A549 (cell line): ENCODE results near the gene NLK. TPM values are rescaled to one million over a fixed set of nuclear protein-coding genes. Genes with fewer than 3 reads are reported as not detected.

Experiments
- ATAC-seq, 2 experiments: fragments of 200-7000 bp in 1 of 2; fragments of >200 bp in 1 of 2; cut with Nextera tagmentation in 1 of 2; cut with Tn5 transposase in 1 of 2; 3 replicates each; pipeline versions ENCODE4 v1.8.0 to v1.9.1; 2018 to 2020; ENCODE audit warnings: mild to moderate bottlenecking in 1 of 2, moderate library complexity in 1 of 2
- CTCF ChIA-PET: fragments of 300-600 bp; sonication (Branson Sonifier 250); formaldehyde crosslinking; extraction: SDS; loops from one replicate; lab custom pipeline; 2021; ENCODE audit warnings: antibody characterized with exemption, inconsistent platforms; lab: Yijun Ruan, JAX
- POLR2A ChIA-PET: fragments of 350-600 bp; formaldehyde crosslinking; extraction: SDS; loops from one replicate; lab custom pipeline; 2021; ENCODE audit warnings: antibody characterized with exemption, inconsistent platforms; lab: Yijun Ruan, JAX
- DNase-seq, 2 experiments: peaks; one replicate each; pipeline versions ENCODE4 v3.0.0 to v3.0.0-alpha.2; 2011 to 2016; ENCODE audit warnings: low read depth in 1 of 2, low spot score in 1 of 2
- FAIRE-seq: peaks from 2 replicates; lab custom pipeline; 2011; peaks lifted over from hg19 to GRCh38; lab: Jason Lieb, UNC
- H3K27ac ChIP-seq, 2 experiments: fragments of >200 bp; sonication (Bioruptor Twin); formaldehyde crosslinking; 3 replicates each; pipeline ENCODE4 v1.5.1; 2016 to 2017
- H3K4me1 ChIP-seq: fragments of >200 bp; sonication (Bioruptor Twin); formaldehyde crosslinking; 3 replicates; pipeline ENCODE4 v1.6.1; 2016
- H3K4me2 ChIP-seq: fragments of >200 bp; sonication (Bioruptor Twin); formaldehyde crosslinking; 3 replicates; pipeline ENCODE4 v1.6.1; 2016
- H3K4me3 ChIP-seq: fragments of >200 bp; sonication (Bioruptor Twin); formaldehyde crosslinking; 3 replicates; pipeline ENCODE4 v1.5.1; 2016
- H3K9me3 ChIP-seq: fragments of >200 bp; sonication (Bioruptor Twin); formaldehyde crosslinking; 3 replicates; pipeline ENCODE4 v1.6.1; 2016
- CBX8 ChIP-seq: fragments of 200-600 bp; sonication (generic); IDR thresholded peaks from 2 replicates; pipeline ENCODE4 v1.6.1; 2016
- CHD2 ChIP-seq: fragments of 150-350 bp; IDR thresholded peaks from 2 replicates; pipeline ENCODE4 v1.6.1; 2014; ENCODE audit warnings: low read length; ENCODE audit not compliant: partially characterized antibody
- FOSB ChIP-seq: fragments of 250-450 bp; sonication (Bioruptor Pico); IDR thresholded peaks from 2 replicates; pipeline ENCODE4 v1.5.0; 2020; ENCODE audit warnings: mild to moderate bottlenecking, moderate library complexity
- GATA3 ChIP-seq: IDR thresholded peaks from 2 replicates; pipeline ENCODE4 v1.6.1; 2012; ENCODE audit warnings: borderline replicate concordance
- HOXB13 ChIP-seq: fragments of 250-450 bp; sonication (Bioruptor Pico); IDR thresholded peaks from 2 replicates; pipeline ENCODE4 v1.5.0; 2020; ENCODE audit warnings: low read depth, mild to moderate bottlenecking, moderate library complexity
- JUNB ChIP-seq: fragments of >200 bp; sonication (Bioruptor Twin); formaldehyde crosslinking; IDR thresholded peaks from 2 replicates; pipeline ENCODE4 v1.6.1; 2016
- KDM1A ChIP-seq: fragments of 200-600 bp; sonication (generic); IDR thresholded peaks from 2 replicates; pipeline ENCODE4 v1.6.1; 2016; ENCODE audit warnings: low read depth, mild to moderate bottlenecking
- MYC ChIP-seq: IDR thresholded peaks from 2 replicates; pipeline ENCODE4 v1.6.1; 2012; ENCODE audit warnings: mild to moderate bottlenecking, inconsistent platforms, low read length, improper control_type of control experiment, borderline replicate concordance
- NFE2L2 ChIP-seq: fragments of 150-350 bp; conservative IDR thresholded peaks from 2 replicates; pipeline ENCODE4 v1.6.1; 2014; ENCODE audit warnings: low read length
- NPAS2 ChIP-seq: fragments of 250-450 bp; sonication (Bioruptor Pico); IDR thresholded peaks from 2 replicates; pipeline ENCODE4 v1.8.0; 2022; ENCODE audit warnings: mild to moderate bottlenecking, moderate library complexity, borderline replicate concordance
- RAD21 ChIP-seq, 2 experiments: fragments of >200 bp in 1 of 2; sonication (Bioruptor Twin) in 1 of 2; formaldehyde crosslinking in 1 of 2; IDR thresholded peaks in 1 of 2; conservative IDR thresholded peaks in 1 of 2; 2 replicates in 1 of 2; 3 replicates in 1 of 2; pipeline ENCODE4 v1.6.1; 2012 to 2018; ENCODE audit warnings: inconsistent platforms in 1 of 2
- RARB ChIP-seq: fragments of 250-450 bp; sonication (Bioruptor Pico); IDR thresholded peaks from 2 replicates; pipeline ENCODE4 v1.8.0; 2021; ENCODE audit warnings: mild to moderate bottlenecking, moderate library complexity
- RCOR1 ChIP-seq: fragments of 150-350 bp; IDR thresholded peaks from 2 replicates; pipeline ENCODE4 v1.6.1; 2014; ENCODE audit warnings: antibody characterized with exemption, low read length, low read depth
- RFX5 ChIP-seq: fragments of 450-650 bp; IDR thresholded peaks from 2 replicates; pipeline ENCODE4 v1.7.1; 2014; ENCODE audit warnings: antibody characterized with exemption, mild to moderate bottlenecking, moderate library complexity
- SMC3 ChIP-seq: fragments of >200 bp; sonication (Bioruptor Twin); formaldehyde crosslinking; IDR thresholded peaks from 3 replicates; pipeline ENCODE4 v1.6.1; 2018; ENCODE audit warnings: inconsistent platforms
- TFCP2L1 ChIP-seq: fragments of 250-450 bp; sonication (Bioruptor Pico); IDR thresholded peaks from 2 replicates; pipeline ENCODE4 v1.5.0; 2021; ENCODE audit warnings: mild to moderate bottlenecking
- TP53 ChIP-seq: fragments of 250-450 bp; sonication (Bioruptor Pico); IDR thresholded peaks from 2 replicates; pipeline ENCODE4 v1.5.0; 2021; ENCODE audit warnings: mild to moderate bottlenecking, moderate library complexity
- ZFP36 ChIP-seq: fragments of 450-650 bp; IDR thresholded peaks from 2 replicates; pipeline ENCODE4 v1.6.1; 2014; ENCODE audit warnings: borderline replicate concordance; ENCODE audit not compliant: partially characterized antibody
- WGBS: methylation state at CpG from one replicate; pipeline ENCODE4 v1.1.6; 2017; ENCODE audit errors: missing lambda C conversion rate; 5-methylcytosine and 5-hydroxymethylcytosine counted together
- polyA plus RNA-seq, 4 experiments: library from polyadenylated mRNA; depleted of rRNA in 3 of 4; stranded (reverse); fragments of >200 nt; fragmentation: RNase III in 1 of 4; extraction: RNeasy Plus Mini Kit Qiagen cat#74134 plus additional on column Dnase treatment in 1 of 4; gene quantifications; 2 replicates in 3 of 4; 3 replicates in 1 of 4; pipeline ENCODE4 v1.2.3, GENCODE V29; 2011 to 2017
- TF ChIP-seq, protein P1 (sequence below): fragments of 150-350 bp; IDR thresholded peaks from 2 replicates; pipeline ENCODE4 v1.6.1; 2014; ENCODE audit warnings: low read depth, mild to moderate bottlenecking, low read length
- TF ChIP-seq, protein P2 (sequence below): IDR thresholded peaks from 2 replicates; pipeline ENCODE4 v1.6.1; 2012
- TF ChIP-seq, protein P3 (sequence below): fragments of >200 bp; sonication (Bioruptor Twin); formaldehyde crosslinking; IDR thresholded peaks from 3 replicates; pipeline ENCODE4 v1.5.1; 2016
- TF ChIP-seq, protein P4 (sequence below): fragments of >200 bp; sonication (Bioruptor Twin); formaldehyde crosslinking; IDR thresholded peaks from 3 replicates; pipeline ENCODE4 v1.6.1; 2016
- TF ChIP-seq, protein P5 (sequence below): fragments of >200 bp; sonication (Bioruptor Twin); formaldehyde crosslinking; IDR thresholded peaks from 2 replicates; pipeline ENCODE4 v1.6.1; 2016

Gene NLK
- polyA plus RNA-seq, 2 of the 4 experiments (the other 2 are of a cell fraction): 11.8 to 26.5 TPM

DNA sequence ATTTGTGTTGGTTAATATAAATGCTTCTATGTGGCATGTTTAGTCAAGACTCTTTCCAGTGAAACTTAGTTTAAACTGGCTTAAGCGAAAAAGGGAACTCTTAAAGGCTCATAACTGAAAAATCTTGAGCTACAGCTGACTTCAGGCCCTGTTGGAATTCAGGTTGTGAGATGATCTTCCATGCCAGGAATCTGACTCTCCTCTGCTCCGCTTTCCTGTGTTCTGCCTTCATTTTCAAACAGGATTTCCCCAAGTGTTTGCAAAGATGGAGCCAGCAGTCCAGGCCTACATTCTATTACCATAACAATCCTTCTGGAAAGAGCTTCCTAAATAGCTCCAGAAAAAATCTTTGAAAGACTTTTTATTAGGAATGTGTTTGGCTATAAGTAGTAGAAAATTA is 134.9 kb downstream of the NLK start:
- Histone ChIP-seq H3K4me3 (no peak overlapping the region), H3K4me2 (no peak overlapping the region), H3K9me3 (no peaks in the 10 kb centered on the region), H3K4me1 (peaks cover 13% of the 10 kb centered on the region), H3K27ac (no peak overlapping the region)
- ChIA-PET POLR2A (no interaction called here), CTCF (interaction anchor here (1.0 to 2.2 kb wide), 5 partner anchors 10 to 215 kb away, joined by 3 to 8 read pairs (median 3); no protein-coding TSS in a partner anchor)
- 91% methylated on average over 2 of the region's 2 CpGs for WGBS
- FAIRE-seq (no peak), ATAC-seq (no peak), DNase-seq (no peak)
- no peak for TF ChIP-seq NPAS2 (CRISPR knock-in tag)
- TF ChIP-seq JUNB: no peak
- no peak for TF ChIP-seq RAD21 (conservative IDR thresholded peaks at IDR 0.05 in 1 of 2, IDR thresholded peaks at IDR 0.05 in 1 of 2)
- TF ChIP-seq, protein P1, sequence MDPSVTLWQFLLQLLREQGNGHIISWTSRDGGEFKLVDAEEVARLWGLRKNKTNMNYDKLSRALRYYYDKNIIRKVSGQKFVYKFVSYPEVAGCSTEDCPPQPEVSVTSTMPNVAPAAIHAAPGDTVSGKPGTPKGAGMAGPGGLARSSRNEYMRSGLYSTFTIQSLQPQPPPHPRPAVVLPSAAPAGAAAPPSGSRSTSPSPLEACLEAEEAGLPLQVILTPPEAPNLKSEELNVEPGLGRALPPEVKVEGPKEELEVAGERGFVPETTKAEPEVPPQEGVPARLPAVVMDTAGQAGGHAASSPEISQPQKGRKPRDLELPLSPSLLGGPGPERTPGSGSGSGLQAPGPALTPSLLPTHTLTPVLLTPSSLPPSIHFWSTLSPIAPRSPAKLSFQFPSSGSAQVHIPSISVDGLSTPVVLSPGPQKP: no peak
- no peak for TF ChIP-seq RARB
- TF ChIP-seq, protein P2, sequence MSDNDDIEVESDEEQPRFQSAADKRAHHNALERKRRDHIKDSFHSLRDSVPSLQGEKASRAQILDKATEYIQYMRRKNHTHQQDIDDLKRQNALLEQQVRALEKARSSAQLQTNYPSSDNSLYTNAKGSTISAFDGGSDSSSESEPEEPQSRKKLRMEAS: no peak
- TF ChIP-seq TP53 (CRISPR knock-in tag): no peak
- TF ChIP-seq ZFP36: no peak
- no peak for TF ChIP-seq MYC
- no peak for TF ChIP-seq GATA3
- TF ChIP-seq, protein P3, sequence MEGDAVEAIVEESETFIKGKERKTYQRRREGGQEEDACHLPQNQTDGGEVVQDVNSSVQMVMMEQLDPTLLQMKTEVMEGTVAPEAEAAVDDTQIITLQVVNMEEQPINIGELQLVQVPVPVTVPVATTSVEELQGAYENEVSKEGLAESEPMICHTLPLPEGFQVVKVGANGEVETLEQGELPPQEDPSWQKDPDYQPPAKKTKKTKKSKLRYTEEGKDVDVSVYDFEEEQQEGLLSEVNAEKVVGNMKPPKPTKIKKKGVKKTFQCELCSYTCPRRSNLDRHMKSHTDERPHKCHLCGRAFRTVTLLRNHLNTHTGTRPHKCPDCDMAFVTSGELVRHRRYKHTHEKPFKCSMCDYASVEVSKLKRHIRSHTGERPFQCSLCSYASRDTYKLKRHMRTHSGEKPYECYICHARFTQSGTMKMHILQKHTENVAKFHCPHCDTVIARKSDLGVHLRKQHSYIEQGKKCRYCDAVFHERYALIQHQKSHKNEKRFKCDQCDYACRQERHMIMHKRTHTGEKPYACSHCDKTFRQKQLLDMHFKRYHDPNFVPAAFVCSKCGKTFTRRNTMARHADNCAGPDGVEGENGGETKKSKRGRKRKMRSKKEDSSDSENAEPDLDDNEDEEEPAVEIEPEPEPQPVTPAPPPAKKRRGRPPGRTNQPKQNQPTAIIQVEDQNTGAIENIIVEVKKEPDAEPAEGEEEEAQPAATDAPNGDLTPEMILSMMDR: no peak
- TF ChIP-seq, protein P4, sequence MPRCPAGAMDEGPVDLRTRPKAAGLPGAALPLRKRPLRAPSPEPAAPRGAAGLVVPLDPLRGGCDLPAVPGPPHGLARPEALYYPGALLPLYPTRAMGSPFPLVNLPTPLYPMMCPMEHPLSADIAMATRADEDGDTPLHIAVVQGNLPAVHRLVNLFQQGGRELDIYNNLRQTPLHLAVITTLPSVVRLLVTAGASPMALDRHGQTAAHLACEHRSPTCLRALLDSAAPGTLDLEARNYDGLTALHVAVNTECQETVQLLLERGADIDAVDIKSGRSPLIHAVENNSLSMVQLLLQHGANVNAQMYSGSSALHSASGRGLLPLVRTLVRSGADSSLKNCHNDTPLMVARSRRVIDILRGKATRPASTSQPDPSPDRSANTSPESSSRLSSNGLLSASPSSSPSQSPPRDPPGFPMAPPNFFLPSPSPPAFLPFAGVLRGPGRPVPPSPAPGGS: no peak
- no peak for TF ChIP-seq SMC3

DNA sequence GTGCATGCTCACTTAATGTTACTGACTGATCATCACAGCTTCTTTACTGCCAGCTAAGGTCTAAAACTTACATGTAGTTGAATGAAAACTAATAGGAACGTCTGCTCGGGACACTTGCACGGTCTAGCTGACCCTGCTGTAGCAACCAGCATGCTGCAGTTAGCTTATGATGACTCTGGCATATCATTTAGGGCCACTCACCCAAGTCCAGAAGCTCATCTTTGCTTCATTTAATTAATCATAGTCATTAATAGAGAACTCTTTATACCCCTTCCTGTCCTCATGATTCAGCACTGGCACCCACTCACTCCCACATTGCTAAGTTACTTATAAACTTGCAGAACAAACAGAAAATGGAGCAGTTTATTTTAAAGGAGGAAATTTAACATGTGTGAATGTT is 136.3 kb downstream of the NLK start:
- no peak for FAIRE-seq
- WGBS: 91% methylated on average over 3 of the region's 3 CpGs
- no peak for TF ChIP-seq FOSB
- TF ChIP-seq CHD2: no peak
- TF ChIP-seq NFE2L2: no peak
- no peak for TF ChIP-seq HOXB13 (CRISPR knock-in tag)
- no peak for TF ChIP-seq ZFP36
- TF ChIP-seq, protein P5, sequence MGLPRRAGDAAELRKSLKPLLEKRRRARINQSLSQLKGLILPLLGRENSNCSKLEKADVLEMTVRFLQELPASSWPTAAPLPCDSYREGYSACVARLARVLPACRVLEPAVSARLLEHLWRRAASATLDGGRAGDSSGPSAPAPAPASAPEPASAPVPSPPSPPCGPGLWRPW: no peak
- no peak for TF ChIP-seq TFCP2L1 (CRISPR knock-in tag)
- no peak for TF ChIP-seq RCOR1
- TF ChIP-seq RFX5: no peak
- no peak for TF ChIP-seq GATA3
- TF ChIP-seq JUNB: no peak
- no peak for TF ChIP-seq KDM1A
- no peak for TF ChIP-seq CBX8
- TF ChIP-seq, all 56 proteins: peak for 0
- DNase-seq (no peak), ATAC-seq (no peak; a peak in 1 of 6 replicates)
- Histone ChIP-seq H3K4me1 (peaks cover 13% of the 10 kb centered on the region), H3K27ac (peak overlapping the region in 1 of 2 experiments; percentile 40; a peak in 3 of 6 replicates), H3K4me3 (no peak overlapping the region), H3K9me3 (no peaks in the 10 kb centered on the region), H3K4me2 (peak overlapping the region; percentile 40)
- POLR2A ChIA-PET: no interaction called here
- CTCF ChIA-PET: interaction anchor here (1.0 to 2.2 kb wide), 3 partner anchors 9 to 63 kb away, joined by 3 to 8 read pairs (median 3); no protein-coding TSS in a partner anchor
